ENCODE measurements around the gene AP5S1. TPM values are rescaled to one million over a fixed set of nuclear protein-coding genes. Genes with fewer than 3 reads are reported as not detected.

The AP5S1 gene
- total and polyA plus RNA-seq, 9 of the 15 experiments (the other 6 are each of a cell fraction or from before 2014, with no cell fraction given): 2.6 to 8.8 (median 4.4) TPM

- no peak for TF ChIP-seq CAMTA2 (CRISPR knock-in tag; conservative IDR thresholded peaks at IDR 0.05)
- peak; percentile 98 for TF ChIP-seq TFAP4 (CRISPR knock-in tag; IDR thresholded peaks at IDR 0.05; ENCODE audit: borderline replicate concordance)
- no peak for TF ChIP-seq THRB (CRISPR knock-in tag; conservative IDR thresholded peaks at IDR 0.05)
- no peak for TF ChIP-seq E2F4 (CRISPR knock-in tag; IDR thresholded peaks at IDR 0.05; ENCODE audit: low read depth)
- TF ChIP-seq SFPQ (IDR thresholded peaks at IDR 0.05; ENCODE audit: low read depth, low read length): no peak
- peak; percentile 64 for TF ChIP-seq CTCFL (IDR thresholded peaks at IDR 0.05; ENCODE audit: borderline replicate concordance, insufficient read depth, low read depth, low read length, poor library complexity, severe bottlenecking)
- no peak for TF ChIP-seq NONO (IDR thresholded peaks at IDR 0.05; ENCODE audit: low read depth in 2 of 2, low read length in 1 of 2)
- peak; percentile 43; the same call in 1 of the 2 replicates for TF ChIP-seq SMC3 (conservative IDR thresholded peaks at IDR 0.05; ENCODE audit: insufficient read depth, low read depth, low read length)
- TF ChIP-seq ILK (tag; IDR thresholded peaks at IDR 0.05; ENCODE audit: borderline replicate concordance, low read depth): no peak
- no peak for TF ChIP-seq ZBTB17 (CRISPR knock-in tag; IDR thresholded peaks at IDR 0.05)
- TF ChIP-seq ATF7 (IDR thresholded peaks at IDR 0.05): 0 out of 2 replicates have a peak, but pooled peaks have one; percentile 24
- TF ChIP-seq ZNF184 (CRISPR knock-in tag; IDR thresholded peaks at IDR 0.05): no peak
- peak in 1 of 2 experiments; percentile 14 for TF ChIP-seq E2F6 (IDR thresholded peaks at IDR 0.05; ENCODE audit: borderline replicate concordance in 1 of 2, extremely low read depth in 1 of 2, insufficient read depth in 1 of 2, insufficient read length in 1 of 2, low read depth in 1 of 2, low read length in 1 of 2, poor library complexity in 1 of 2, severe bottlenecking in 1 of 2)
- TF ChIP-seq GABPB1 (CRISPR knock-in tag; IDR thresholded peaks at IDR 0.05): 0 out of 2 replicates have a peak, but pooled peaks have one; percentile 32
- peak; percentile 15; the same call in 1 of the 2 replicates for TF ChIP-seq CTBP1 (IDR thresholded peaks at IDR 0.05; ENCODE audit: borderline replicate concordance)
These were observed 1.9 kb upstream of the AP5S1 start (continued) for GRCh38 chr20:3818155-3819151.

Data from K562 (cell line).